IPS-NIHi11 (cell line): ENCODE measurements around the gene CCDC159.
"Not testable (repeated sequence)": the region's sequence is repeated elsewhere in the genome, so short reads cannot be mapped to it uniquely, and the experiment has no call there.

Source experiments
- DNase-seq: peaks from one replicate; pipeline ENCODE4 v3.0.0; 2012; ENCODE audit warnings: mixed read lengths, low spot score

Gene CCDC159

DNA sequence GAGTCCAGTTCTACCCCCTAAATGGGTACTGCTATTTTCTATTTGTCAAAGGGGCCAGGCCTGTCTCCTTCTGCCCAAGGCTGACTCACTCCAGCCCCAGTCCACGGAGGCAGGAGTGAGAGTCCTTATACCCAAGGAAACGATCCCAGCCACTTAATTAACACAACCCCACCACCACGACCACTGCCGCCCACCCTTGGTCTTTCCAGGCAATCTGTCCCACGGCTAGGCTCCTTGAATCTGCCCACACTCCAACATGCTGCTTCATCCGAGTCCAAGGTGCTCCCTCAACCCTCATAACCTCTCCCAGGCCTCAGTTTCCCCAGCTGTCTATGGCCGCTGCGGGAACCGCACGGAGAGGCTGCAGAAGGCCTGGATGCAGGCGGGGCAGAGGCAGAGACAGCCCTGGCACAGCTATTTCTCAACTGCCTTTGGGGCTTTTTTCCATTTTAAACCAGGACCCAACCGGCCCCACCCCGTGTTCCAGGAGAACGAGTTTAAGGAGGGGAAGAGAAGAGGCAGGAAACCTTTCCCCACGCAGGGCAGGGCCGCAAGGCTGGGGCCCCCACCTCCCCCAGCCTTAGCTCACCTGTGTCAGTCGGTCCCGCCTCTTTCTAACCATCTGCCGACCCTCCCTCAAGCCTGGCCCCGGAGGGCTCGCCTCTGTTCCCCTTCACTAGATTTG, 7.6 kb upstream of the CCDC159 start:
- peak; percentile 29 for DNase-seq

DNA sequence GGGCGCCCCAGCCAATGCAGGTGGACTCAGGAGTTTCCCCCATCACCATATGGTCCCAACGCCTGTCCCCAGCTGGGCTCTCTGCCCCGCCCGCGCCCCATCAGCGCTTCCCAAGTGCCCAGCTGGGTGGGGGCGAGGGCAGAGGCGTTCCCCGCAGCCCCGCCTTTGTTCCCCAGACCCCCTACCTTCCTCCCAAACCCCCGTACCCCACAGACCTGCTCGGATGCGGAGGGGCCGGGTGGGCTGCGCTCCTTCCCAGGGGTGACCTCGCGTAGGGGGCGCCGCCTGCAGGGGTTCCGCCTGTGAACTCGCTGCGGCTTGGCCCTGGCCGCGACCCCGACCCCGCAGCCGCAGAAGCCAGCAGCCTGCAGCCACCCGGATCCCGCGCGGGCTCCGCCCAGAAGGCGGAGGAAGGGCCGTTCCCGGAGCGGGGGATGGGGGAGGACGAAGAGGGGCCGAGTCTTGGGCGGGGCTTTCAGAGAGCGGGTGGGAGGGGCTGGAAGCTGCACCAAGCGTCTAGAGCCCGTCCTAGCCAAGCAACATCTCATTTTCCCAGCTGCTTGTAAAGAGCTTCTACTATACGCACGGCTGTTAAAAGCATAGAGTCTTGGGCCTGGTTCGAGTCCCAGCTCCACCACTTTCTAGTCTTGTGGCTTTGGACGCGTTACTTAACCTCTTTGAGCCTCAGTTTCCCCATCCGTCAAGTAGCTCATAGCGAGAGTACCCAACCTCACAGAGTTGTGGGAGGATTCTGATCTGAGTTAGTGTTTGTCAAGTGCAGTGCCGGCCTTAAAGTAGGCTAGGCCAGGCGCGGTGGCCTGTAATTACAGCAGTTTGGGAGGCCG, 6.8 kb upstream of the CCDC159 start, which contains the start of gene RAB3D:
Gene RAB3D, minus strand, starts transcription at position 404 of the 845 bp plus-strand sequence. CDS start 2,258 bp downstream, outside the sequence.
- peak; percentile 99 for DNase-seq

DNA sequence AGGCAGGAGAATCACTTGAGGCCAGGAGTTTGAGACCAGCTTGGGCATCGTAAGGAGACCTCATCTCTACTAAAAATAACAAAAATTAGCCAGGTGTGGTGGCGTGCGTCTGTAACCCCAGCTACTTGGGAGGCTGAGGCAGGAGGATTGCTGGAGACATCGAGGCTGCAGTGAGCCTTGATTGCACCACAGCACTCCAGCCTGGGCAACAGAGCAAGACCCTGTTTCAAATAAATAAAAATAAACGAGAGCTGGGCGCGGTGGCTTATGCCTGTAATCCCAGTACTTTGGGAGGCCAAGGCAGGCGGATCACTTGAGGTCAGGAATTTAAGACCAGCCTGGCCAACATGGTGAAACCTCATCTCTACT, 6.2 kb upstream of the CCDC159 start:
- DNase-seq = not testable (repeated sequence)

DNA sequence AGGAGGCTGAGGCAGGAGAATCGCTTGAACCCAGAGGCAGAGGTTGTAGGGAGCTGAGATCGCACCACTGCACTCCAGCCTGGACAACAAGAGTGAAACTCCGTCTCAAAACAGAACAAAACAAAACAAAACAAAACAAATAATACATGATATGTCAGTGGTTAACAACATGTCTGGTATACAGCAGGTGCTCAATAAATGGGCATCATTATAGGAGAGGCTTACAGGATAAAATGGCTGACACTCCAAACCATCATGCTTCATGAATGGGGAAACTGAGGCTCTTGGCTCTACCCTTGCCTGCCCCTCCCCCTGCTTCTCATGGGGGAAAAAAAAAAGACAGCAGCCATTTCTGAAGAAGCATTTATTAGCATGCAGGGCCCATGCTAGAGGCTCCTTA, 3.9 kb upstream of the CCDC159 start:
- no peak for DNase-seq

DNA sequence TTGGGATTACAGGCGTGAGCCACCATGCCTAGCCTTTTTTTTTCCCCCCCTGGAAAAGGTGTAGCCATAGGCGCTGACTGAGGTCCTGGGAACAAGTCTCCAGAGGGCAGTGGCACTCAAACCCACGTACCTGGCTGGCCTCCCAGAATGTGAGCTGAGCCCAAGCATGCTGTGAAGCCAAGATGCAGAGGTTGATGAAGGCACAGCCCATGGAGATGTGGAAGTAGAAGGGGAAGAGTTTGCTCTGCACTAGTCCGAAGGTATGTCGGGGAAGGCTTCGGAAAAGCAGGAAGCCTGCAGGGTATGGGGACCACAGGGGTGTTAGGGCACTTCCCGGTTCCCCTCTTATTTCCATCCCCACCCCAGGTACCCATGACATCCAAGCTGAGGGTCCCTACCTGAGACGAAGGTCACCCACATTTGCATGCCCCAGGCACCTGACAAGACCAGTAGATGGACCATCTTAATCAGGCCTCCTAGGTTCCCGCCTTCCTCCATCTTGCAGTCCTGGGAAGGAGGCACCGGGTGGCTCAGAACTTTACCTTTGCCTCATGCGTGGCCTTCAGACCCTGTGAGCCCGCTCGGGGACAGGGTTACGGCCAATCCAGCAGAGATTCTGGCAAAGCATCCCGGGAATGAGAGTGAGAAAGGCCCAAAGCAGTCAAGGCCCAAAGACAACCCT, 1.1 kb upstream of the CCDC159 start:
- DNase-seq = no peak

DNA sequence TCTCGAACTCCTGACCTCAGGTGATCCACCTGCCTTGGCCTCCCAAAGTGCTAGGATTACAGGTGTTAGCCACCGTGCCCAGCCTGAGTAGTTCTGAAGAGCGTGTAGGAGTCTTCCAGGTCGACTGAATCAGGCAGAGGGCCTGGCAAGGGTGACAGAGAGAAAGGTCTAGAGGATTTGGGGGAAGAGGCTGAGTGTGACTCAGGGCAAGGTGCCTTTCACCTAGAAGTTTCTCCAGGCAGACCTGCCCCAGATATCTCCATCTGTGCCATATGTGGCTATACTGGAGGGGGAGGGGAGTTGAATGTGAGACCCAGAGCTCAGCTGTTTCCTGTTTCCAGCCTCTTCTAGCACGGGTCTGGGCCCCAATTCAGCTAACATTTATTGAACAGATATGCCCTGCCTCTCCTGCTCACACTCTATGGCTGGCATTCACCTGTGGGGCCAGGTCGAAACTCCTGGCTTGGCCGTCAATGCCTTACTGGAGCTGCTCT, 1.3 kb downstream of the CCDC159 start:
- DNase-seq = no peak

DNA sequence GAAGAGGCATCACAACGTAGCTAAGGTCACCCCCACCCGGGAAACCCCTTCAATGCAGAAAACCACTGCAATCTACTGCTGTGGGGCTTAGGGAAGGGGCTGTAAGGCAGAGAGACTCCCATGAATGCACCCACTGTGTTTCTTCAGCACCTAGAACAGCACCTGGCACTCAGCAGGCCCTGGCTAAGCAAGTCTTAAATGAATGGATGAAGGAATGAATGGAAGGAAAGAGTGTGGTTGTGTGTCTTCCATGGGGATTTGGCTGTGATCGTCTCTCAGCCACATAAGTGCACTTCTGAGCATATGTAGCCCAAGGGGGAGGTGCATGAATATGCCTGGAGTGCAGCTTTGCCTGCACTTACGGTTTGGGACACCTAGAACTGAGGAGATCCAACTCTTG, 2.9 kb downstream of the CCDC159 start:
- no peak for DNase-seq

DNA sequence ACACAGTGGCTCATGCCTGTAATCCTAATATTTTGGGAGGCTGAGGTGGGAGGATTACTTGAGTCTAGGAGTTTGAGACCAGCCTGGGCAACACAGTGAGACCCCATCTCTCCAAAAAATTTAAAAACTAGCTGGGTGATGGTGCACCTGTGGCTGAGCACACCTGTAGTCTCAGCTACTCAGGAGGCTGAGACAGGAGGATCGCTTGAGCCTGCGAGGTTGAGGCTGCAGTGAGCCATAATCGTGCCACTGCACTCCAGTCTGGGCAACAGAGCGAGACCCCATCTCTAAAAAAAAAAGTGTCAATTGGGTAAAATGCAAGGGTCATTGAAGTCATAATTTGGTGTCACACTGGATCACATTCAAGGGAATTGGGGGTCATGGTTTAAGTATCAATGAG, 7.8 kb downstream of the CCDC159 start:
- DNase-seq = not testable (repeated sequence)

DNA sequence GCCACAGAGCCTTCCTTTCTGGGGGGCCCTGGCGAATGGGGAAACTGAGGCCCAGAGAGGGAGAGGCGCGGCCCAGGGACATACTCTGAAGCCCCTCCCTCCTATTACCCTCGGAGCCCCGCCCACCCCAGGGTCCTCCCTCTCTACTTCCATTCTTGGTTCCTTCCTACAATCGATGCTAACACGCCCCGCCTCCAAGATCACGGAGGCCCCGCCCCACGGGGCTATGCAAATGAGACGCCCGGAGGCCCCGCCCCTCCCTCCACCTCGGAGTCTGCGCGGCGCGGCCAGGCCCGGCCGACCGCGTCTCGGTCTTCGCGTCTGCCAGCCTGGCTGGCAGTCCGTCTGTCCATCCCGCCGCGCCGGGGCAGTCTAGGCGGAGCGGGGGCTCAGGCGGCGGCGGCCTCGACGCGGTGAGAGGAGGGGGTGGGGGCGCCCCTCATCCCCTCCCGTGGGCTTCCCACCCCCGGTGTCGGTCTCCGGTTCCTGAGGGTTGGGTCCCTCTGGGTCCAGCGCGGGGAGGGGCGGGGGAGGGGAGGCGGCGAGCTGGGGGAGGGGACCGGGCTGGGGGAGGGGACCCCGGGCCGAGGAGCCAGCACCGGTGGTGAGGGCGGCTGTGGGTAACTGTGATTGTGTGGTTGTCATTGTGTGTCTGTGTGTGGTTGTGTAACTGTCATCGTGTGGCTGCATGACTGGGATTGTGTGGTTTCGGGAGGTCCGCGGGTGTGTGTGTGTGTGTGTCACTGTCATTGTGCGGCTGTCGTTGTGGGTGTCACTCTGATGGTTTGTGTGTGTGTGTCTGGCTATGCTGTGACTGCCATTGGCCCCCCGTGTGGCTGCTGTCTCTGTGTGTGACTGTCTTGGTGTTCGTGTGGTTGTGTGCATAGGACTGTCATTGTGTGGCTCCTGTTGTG, 9.1 kb downstream of the CCDC159 start, which contains the start of gene PLPPR2:
Gene PLPPR2, plus strand, starts transcription at position 273 of the 914 bp plus-strand sequence. CDS start 2,242 bp downstream, outside the sequence.
- peak; percentile 96 for DNase-seq

DNA sequence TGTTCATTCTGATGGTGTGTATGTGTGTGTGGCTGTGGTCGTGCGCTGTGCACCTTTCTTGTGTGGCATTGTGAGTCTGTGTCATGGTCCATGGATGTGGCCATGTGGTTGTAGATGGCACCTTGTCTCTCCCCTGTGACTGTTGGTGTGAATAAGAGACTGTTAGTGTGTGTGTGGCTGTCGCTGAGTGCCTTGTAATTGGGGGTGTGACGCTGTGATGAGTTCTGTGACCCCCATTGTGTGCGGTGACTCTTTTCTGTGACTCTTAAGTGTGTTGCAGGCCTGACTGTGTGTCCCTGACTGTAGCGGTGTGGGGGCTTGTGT, 9.7 kb downstream of the CCDC159 start:
- no peak for DNase-seq

DNA sequence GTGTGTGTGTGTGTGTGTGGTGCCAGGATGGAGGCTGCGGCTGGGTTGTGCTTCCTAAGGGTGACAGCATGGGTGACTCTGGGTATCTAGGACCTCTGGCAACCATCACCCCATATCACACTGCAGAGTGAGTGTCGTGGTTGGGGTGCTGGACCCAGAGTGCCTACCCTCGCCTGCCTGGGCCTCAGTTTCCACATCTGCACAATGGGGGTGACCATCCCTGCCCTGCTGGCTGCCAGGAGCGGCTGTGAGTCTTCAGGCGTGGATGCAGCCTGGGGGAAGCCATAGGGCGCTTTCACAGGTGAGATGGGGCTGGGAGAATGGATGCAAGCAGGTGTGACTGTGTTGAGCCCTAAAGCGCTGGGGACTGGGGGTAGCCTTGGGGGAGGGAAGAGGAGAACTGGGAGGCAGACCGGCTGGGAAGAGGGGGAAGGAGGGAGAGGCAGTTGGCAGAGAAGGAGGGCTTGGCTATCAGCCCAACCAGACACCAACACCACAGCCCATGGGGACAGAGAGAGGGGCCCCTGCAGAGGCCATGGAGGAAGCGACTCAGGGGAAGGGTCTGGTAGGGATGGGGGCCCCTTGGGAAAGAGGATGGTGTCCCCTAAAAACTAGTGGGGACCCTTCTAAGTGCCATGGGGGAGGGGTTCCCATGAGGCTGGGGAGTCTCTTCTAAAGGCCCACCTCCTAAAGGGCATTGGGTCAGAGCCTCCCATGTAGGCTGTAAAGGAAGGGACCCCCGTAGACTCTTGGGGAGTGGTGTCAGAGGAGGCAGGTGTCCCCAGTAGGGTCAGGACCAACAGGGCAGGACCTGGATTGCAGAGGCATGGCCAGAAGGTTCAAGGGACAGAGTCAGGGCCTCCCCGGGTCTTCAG, 10.6 kb downstream of the CCDC159 start:
- peak; percentile 3 for DNase-seq

DNA sequence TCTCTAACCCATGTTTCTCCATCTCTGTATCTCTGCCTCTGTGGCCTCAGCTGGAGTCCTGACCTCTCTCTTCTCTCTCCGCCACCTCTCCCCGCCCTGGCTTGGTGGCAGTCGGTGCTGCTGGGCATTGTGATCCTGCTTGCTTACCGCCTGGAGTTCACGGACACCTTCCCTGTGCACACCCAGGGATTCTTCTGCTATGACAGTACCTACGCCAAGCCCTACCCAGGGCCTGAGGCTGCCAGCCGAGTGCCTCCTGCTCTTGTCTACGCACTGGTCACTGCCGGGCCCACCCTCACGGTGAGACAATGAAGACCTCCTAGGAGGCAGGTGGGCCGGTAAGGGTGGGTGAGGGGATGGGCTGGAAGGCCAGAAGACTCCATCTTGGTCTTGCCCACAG, 13.1 kb downstream of the CCDC159 start:
- no peak for DNase-seq

DNA sequence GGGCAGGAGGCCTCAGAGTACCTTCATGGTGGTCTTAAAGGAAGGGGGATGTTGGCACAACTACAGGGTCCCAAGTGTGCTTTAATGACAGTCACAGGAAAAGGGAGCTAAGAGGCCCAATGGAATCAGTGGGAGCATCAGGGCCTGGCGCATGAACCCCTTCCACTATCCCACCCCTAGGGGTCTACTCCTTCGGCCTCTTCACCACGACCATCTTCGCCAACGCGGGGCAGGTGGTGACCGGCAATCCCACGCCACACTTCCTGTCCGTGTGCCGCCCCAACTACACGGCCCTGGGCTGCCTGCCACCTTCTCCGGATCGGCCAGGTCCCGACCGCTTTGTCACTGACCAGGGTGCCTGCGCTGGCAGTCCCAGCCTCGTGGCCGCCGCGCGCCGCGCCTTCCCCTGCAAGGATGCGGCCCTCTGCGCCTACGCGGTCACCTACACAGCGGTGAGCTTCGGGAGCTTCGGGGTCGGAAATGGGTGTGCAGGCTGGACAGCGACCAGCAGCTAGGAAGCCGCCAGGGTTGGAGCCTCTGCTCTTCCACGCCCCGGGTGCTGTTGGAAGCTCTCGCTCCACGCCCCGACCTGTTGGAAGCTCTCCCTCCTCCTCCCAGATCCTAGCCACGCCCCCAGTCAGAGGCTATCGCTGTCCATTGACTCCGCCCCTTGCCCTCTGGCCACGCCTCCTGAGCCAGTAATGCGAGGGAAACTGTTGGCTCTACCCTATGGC, 14.9 kb downstream of the CCDC159 start:
- DNase-seq = peak; percentile 94

DNA sequence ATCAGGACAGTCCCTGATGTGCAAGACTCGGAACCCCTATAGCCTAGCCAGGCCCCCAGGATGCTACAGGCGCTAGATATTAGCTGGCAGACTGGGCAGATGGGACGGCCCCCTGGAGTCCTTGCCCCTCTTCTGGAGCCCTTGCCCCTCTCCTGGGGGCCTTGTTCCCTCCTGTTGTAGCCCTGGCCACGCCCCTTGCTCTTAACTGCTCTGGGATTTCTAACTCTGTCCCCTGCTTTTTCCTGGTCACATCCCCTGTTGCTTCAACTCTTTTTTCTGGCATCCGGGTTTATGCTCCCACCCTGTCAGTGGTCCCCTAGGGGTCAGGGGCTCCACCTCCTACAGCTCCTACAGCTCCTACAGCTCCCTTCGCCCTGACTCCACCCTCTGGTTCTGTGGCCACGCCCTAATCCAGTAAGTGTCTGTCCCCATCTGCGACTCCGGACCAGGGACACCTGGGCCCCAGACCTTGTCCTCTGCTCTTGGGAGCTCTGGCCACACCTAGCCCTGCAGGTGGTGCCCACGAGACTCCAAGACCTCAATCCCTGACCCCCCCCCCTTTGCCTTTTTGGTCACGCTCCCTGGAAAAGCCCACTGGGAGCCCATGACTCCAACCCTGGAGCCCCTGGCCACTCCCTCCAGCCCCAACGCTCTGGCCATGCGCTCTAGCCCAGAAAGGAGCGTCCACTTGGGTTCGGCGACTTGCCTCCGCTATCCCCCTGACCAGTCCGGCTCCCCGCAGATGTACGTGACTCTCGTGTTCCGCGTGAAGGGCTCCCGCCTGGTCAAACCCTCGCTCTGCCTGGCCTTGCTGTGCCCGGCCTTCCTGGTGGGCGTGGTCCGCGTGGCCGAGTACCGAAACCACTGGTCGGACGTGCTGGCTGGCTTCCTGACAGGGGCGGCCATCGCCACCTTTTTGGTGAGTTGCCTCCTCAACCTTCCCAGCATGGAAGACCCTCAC, 15.7 kb downstream of the CCDC159 start:
- DNase-seq = peak; percentile 77

DNA sequence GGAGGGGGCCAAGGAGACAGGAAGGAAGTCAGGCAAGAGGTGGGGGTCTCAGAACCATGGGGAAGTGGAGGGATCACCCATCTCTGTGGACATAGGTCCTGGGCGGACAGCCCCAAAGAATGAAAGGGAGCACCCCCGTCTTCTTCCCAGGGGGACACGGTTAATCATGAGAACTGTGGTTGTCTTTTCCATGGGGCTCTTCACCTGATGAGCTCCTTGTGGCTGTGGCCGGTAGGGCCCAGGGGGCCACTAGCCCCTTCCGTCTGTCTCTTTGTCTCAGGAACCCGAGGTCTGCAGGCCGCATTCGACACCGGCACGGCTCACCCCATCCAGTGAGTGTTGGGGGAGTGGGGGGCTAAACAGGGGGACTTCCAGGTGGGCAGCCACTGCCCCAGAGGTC, 17.6 kb downstream of the CCDC159 start:
- DNase-seq = no peak

DNA sequence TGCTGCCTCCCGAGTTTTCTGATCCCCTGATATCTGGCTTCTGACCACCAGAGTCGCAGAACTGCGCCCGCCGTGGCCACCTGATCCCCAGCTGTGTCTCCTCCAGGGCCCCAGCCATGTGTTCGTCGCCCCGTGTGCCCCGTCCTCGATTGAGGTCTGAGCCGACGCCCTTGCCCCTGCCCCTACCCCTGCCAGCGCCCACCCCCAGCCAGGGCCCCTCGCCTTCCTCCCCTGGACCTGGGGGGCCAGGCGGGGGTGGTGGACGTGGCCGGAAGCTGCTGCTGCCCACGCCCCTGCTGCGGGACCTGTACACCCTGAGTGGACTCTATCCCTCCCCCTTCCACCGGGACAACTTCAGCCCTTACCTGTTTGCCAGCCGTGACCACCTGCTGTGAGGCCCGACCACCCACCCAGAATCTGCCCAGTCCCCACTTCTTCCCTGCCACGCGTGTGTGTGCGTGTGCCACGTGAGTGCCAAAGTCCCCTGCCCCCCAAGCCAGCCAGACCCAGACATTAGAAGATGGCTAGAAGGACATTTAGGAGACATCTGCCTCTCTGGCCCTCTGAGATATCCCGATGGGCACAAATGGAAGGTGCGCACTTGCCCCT, 18.1 kb downstream of the CCDC159 start:
- no peak for DNase-seq

DNA sequence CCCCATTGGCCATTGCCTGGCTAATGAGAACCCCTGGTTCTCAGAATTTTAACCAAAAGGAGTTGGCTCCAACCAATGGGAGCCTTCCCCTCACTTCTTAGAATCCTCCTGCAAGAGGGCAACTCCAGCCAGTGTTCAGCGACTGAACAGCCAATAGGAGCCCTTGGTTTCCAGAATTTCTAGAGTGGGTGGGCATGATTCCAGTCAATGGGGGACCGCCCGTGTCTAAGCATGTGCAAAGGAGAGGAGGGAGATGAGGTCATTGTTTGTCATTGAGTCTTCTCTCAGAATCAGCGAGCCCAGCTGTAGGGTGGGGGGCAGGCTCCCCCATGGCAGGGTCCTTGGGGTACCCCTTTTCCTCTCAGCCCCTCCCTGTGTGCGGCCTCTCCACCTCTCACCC, 18.6 kb downstream of the CCDC159 start:
- no peak for DNase-seq

DNA sequence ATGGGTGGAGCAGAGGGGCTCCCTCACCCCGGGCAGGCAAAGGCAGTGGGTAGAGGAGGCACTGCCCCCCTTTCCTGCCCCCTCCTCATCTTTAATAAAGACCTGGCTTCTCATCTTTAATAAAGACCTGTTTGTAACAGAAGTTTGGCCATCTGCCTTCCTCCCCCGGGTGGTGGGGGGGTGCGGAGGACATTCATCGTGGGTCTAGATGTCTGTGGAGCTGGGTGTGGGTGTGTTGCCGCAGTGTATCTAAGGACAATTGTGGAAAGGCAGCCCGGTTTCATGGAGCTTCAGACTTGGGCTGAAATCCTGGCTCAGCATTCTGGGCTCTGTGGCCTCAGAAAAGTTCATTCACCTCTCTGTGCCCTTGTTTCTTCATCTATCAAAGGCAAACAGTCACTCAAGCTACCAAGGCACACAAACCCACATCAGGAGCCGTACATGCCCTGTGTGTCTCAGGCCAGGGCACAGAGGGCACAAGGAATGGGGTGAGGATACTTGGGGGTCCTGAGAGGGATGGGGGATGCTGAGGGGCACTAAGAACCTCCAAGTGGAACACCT, 19.3 kb downstream of the CCDC159 start:
- no peak for DNase-seq
